Cerebellar cortex (tissue), 1 donor: ENCODE data around the gene THSD4.

ENCODE experiments used
- DNase-seq: peaks from one replicate; pipeline ENCODE4 v3.0.0-alpha.2; 2015; ENCODE audit warnings: low spot score

The THSD4 gene

DNA sequence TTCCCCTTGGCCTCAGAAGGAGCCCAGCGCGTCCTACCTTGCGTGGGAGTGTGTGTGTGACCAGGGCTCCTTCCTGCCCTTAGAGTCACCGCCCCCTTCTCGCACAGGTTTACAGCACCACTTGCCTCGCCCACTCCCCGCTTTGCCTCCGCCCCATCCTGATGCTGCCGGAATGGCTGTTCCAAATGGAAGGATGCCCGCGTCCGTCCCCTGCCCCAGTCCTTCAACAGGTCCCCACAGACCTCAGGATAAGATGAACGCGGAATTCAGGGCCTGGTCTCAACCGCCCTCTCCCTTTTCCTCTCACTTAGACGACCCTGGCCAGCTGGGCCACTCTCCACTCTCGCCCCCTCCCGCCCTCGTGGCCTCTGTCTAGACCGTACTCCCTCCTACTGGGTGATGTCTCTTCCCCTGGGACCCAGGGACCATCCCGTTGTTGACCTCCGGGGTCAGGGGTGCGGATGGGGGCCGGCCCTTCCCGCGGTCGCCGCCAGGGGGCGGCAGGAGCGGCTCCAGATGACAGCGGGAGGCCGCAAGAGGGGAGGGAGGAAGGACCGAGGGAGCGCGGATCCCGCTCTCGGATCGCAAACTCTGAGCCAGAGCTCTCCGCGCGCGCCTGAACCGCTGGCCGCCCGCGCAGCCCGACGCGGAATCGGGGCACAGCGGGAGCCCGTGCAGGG lies at the start of gene THSD4:
THSD4 (plus strand) TSS at position 585 of the 680 bp plus-strand sequence.
- DNase-seq: peak; percentile 43

DNA sequence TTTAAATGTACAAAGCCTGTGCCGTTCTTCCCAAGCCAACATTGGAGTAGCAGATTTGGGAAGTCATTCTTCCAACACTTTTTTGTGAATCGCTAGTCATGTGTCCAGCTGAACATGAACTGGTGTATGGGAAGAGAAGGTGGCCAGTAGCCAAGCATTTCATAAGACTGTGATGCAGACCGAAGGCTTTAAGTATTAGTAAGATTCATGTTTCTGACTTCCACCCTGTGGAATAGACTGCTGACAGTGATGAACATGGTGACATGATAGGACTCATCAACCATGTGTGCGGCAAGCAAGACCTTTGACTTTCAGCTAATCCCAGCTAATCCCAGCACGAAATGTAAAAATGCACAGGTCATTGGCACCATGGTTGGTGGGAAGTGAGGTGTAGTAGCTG lies 48.3 kb upstream of the THSD4 start:
- DNase-seq: no peak

DNA sequence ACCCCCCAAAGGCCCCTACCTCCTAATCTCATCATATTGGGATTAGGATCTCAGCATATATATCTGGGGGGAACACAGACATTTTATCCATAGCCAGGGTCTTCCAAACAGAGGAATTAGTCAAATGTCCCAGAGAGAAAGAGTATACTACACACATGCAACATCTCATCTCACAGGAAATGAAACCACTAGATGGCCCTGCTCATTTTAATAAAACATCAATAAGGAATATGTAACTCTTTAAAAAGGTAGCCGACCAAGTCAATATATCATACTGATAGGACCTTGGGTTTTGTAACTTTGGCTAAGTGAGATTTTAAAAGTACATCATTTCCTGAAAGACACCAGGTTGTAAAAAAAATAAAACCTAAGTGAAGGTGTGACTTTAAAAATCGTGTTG lies 45.6 kb upstream of the THSD4 start:
- no peak for DNase-seq

DNA sequence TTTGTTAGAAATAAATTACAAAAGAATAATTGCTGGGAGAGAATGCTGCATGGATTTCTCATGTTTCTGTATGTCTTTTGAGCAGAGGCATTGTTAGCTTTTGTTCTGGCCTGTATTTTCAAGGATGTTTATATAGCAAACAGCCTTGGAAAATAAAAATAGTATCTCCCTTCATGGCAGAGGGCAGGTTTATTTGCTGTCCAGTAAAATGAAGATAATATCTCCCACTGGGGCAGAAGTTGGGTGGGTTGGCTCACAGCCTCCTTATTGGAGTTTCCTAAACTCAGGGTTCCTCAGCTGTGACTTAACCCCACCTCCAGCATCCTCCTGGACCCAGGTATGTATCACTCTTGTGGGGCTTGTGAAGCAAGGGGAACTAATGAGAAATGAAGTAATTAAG lies 43.7 kb upstream of the THSD4 start:
- no peak for DNase-seq

DNA sequence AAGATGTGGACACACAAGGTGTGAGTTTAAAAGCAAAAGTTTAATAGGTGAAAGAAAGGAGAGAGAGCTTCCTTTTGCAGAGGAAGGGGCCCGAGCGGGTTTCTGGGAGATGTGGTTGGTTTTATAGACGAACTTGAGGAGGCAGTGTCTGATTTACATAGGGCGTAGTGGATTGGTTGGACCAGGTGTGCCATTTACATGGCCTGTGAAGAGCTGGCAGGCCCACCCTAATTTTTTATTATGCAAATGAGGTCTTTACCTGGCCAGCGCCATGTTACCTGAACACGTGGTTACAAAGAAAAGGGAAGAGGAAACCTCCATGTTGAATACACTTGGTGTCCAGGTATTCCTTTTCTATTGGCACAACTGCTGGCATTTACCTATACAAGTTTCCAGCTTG lies 42.8 kb upstream of the THSD4 start:
- DNase-seq: no peak

DNA sequence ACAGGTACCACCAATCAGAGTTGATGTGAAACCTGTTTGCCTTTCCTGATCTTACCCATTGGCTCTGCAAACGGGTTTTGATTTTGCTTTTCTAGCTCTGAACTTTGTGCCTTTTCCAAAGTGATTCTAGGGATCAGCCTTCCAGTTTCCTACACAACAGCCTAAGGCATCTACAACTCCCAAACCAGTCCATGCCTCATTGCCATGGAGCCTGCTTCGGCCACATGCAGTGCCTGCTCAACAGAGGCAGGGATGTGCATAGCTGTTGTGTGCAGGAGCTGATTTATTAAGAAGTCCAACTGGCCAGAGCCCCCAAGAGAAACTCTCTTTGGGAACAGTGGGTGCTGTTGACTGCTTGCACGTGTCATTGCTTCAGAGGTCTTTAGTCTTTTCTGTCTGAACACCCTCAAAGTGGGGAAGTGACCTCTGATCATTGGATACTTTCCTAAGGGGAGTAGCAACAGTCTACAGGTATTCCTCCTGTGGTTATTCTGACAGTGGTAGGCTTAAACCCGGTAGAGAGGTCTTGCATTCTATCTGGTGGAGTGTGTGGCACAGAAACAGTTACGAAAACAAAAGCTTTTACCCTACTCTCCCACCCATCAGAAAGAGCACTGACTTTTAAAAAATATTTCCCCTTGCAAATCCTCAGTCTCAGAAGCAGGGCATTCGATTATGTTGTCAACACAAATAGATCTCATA lies 36.6 kb upstream of the THSD4 start:
- no peak for DNase-seq

DNA sequence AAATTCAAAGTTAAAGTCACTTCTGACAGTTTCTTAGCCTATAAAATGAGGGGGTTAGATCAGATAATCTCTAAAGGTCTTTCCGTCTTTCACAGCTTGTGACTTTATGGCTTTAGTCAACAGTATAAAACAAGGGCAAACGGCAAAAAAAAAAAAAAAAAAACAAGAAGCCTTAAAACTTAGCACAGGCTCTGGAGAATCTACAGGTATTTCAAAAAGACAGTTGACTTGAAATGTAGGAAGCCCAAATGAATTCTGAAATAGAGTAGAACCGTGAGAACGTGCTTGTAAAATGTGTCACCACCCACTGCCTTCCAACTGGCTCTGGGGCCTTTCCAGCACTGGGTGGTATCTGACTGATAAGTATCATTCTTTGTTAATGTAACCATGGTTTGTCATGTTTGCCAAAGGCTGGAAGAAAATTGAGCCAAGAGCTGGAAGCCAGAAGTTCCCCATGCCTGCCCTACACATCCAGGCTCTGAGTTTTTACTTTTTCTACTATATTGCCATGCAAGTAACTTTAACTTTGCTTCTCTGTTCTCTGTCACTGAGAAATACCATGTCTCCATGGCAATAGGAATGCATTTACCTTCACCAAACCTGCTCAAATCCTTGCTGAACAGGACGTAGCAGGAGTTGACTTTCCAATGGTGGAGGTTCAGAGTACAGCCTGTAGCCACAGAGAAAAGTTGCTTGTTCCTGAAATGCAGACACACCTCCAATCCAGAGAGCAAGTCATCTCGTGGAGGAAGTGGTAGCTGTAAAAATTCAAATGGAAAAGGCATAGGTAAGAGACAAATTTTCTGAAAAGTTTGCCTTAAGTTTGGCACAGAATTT lies 35.8 kb upstream of the THSD4 start:
- DNase-seq: no peak

DNA sequence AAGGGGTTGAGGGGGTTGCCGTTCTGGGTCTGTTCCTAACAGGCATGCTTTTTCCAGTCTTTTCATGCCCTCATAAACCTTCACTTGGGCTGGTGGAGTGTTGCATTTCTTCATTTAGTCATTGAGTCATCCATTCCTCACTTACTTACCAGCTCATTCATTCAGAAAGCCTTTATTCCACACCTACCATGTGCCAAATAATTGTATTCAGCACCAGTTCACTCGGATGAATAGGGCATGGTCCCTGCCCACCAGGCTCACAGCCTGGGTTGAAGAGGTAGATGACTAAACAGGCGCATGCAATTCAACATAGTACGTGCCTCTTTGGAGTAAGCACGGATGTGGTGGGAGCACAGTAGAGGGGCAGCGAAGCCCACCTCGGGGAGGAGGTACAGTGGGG lies 35.1 kb upstream of the THSD4 start:
- DNase-seq: no peak

DNA sequence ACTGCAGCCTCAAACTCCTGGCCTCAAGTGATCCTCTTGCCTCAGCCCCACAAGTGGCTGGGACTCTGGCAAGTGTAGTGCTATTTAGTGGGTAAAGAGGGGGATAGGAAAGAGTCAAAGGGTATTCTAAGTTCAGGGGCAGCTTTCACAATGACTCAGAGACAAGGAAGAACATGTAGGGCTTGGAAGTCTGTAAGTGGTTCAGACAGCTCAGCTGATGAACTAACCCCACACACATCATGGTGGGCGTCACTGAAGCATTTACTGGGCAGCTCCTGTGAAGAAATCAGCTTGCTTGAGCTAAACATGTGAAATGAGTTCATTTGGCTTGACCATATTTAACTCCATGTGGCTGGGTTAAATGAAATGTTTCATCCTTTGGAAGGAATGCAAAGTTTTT lies 34.6 kb upstream of the THSD4 start:
- no peak for DNase-seq

DNA sequence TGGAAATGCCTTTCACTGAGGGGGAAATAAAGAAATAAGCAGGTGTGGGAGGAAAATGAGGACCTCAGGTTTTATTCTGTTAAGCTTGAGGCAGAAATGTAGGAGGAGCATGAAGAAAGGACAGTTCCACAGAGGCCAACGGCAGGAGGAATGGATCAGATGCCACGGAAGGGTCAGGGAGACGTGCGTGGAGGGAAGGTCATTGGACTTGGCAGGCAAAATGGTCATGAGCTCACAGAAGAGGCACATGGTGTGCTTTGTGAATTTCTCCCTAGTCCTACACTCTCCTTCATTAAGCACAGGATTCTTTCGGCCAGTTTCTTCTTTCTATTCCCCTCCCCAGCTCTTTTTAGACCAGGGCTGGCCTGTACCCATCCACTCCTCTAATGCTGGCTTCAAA lies 32.5 kb upstream of the THSD4 start:
- no peak for DNase-seq

DNA sequence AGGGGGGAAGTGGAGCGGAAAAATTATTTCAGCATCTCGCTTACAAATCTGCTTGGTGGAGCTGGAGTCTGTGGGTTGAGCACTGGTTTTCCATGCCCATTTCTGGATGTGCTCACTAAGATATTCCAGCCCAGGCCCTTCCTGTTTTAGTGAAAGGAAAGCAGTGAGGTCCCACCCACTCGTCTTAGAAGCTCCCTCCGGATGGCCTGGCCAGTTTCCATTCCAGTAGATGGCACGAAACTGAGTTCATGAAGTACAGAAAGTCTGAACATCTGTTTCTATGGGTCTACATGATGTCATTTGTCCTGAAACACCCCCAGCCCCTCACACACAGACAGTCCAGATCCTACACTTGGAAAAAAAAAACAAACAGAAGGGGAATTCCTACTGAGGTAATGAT lies 31.9 kb upstream of the THSD4 start:
- DNase-seq: no peak

DNA sequence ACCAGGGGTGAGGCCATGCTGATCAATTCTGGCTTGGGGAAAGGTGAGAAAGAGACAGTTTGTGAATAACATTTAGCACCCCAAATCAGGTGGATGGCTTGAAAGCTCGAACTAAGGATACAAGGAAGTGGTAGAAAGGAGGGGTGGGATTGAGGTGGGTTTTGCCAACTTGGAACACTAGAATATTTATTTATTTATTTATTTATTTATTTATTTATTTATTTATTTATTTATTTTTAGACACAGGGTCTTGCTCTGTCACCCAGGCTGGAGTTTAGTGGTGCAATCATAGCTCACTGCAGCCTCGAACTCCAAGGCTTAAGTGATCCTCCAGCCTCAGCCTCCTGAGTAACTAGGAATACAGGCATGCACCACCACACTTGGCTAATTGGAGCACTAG lies 31.0 kb upstream of the THSD4 start:
- DNase-seq: no peak

DNA sequence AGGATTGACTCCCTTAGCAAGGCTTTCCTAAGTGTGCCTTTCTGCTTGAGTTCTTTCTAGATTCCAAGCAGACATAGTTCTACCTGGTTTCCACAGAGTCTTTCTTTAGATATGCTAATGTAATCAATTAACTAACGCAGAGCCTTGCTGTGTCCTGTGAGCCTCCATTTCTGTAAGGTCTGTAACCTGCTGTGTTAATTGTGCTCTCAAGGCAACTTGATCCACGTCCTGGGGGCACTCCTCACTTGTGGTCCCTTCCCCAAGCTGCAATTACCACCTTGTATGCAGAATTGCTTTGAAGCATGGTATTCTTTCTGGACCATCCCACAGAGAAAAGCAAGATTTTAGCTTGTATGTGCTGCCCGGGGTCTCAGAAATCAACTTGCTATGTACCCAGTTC lies 29.5 kb upstream of the THSD4 start:
- DNase-seq: no peak

DNA sequence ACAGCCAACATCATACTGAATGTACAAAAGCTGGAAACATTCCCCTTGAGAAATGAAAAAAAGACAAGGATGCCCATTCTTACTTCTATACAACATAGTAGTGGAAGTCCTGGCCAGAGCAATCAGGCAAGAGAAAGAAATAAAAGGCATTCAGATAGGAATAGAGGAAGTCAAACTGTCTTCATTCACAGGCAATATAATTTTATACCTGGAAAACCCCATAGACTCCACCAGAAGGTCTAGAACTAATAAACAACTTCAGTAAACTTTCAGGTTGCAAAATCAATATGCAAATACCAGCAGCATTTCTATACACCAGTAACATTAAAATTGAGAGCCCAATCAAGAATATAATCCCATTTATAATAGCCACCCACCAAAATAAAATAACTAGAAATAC lies 27.1 kb upstream of the THSD4 start:
- no peak for DNase-seq

DNA sequence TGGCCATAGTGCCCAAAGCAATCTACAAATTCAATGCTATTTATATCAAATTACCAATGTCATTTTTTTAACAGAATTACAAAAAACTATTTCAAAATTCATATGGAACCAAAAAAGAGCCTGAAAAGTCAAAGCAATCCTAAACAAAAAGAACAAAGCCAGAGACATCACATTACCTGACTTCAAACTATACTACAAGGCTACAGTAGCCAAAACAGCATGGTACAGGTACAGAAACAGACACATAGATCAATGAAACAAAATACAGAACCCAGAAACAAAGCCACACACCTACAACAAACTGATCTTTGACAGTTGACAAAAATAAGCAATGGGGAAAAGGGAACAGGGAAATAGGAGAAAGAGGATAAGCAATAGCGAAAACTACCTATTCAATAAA lies 26.6 kb upstream of the THSD4 start:
- no peak for DNase-seq

DNA sequence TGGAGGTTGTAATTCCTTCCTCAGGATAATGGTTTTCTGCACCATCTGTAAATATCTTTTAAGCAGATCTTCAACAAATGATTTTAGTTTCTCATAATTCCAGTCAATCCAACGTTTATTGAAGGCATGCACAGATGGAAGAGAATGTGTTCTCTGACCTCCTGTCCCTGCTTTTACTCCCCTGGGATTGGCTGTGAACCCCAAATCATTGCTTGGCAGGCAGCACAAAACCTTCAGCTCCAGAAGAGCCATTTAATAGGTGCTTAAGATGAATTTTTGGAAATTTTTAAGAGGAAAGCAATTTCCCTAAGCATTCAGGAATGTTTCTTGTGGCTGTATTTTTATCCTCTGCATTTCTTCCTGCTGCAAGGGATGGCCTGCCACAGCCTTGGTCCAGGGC lies 25.5 kb upstream of the THSD4 start:
- DNase-seq: no peak

DNA sequence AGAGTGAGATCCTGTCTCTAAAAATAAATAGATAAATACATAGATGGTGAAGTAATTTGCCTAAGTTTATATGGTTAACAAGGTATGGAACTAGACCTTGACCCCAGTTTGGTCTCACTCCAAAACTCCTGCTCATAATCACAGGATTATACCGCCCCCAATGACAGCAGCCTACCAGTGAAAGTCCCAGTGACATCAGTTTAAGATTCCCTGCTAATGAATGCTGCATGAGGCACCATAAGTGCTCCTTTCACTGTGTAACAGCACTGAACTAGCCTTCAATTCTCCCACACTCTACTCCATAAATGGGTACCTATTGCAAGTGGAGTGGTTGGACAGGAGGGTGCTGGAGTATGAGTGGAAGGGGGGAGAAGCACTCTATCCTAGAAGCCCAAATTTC lies 23.7 kb upstream of the THSD4 start:
- no peak for DNase-seq

DNA sequence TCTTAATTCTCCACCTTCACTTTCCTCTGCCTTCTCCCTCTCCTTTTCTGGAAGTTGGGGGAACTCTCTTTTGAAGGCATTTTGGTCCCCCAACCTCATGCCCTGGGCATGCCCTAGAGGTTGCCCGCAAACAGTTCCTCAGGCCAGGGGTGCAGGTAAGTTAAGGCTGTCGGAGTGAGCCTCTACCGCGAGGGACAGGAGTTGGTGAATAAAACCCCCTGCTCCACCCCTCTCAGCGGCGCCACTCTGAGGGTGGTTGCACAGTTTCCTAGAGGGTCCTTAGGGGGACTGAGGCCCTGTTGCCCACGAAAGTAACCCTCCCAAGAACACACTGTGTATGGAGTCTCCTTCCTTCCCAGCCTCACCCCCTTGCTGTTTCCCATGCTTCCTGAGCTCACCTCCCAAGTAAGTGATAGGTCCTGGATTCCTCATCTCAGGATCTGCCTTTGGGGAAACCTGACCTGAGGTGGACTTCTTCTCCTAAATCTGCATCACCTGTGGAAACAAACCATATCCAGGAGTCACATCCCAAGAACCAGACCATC lies 23.1 kb upstream of the THSD4 start:
- DNase-seq: no peak

DNA sequence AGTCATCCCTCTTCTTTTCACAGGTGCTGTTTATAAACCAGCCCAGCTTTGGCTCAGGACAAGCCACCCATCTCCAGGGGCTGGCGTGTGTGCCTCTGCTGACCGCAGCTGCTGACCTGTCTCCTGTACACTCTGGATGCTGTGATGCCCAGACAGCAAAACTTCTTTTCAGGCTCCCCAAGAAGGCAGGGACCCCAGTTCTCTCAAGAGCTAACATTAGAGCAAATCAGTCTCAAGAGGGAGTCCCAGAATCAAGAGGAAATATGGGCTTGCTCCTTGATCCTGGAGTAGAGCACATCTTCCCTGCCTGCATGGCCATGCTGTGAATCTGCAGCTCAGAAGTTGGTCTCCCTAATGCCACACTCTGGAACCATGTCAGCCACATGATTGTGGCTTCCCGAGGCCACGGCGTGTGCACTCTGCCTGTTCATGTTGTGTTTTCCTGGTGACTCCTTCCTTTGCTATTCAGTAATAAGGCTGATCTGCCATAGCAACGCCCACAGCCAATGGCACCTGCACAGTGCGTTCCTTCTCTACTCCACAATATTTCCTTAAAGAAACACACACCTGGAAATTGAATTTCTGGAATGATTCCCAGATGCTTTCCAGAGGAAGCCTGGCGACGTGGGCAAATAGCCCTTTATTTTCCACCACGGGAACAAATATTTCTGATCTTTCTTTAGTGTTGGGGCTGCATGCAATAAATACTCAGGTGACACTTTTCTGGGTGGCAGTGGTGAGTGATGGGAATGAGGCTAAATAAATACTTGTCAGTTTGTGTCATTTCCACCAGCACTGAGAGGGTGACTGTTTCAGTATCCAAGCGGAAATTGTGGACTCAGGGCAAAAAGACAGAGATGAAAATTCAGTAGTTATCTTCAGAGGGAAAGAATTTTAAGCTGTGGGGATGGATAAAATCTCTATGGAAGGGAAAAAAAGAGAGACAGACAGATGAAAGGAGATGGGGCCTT lies 21.9 kb upstream of the THSD4 start:
- no peak for DNase-seq

DNA sequence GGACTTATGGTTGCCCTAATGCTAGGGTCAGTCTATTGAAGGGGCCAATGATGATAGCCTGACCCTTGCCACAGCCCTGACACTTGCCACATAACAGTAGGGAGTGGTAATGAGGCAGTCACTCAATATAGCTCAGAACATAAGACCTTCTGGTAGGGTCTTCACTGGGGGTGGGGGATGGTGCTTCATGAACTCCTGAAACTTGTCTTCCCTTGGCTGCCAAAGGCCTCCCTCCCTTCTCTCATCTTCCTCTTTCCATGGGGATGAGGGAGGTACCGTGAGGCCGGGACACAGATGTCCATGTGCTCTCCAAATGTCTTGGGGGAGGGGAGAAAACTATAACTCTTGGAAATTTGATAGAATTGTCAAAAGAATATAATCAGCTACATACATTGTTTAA lies 21.1 kb upstream of the THSD4 start:
- no peak for DNase-seq

DNA sequence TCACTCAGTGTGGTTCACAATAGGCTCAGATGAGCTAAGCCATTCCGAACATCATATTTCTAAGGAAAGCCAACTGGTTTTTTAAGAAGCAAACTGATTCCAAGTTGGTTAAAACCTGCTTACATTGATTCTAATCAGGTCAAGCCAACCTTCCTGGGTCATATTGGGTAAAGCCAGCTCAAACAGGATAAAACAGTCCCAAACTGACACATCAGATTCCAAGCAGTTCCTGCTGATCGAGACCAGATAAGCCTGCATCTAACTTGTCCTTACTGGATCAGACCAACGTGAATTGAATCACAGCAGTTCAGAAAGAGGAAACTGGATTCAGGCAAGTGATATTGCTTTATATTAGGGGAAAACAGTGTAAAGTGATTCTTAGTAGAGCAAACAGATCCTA lies 18.6 kb upstream of the THSD4 start:
- DNase-seq: no peak

DNA sequence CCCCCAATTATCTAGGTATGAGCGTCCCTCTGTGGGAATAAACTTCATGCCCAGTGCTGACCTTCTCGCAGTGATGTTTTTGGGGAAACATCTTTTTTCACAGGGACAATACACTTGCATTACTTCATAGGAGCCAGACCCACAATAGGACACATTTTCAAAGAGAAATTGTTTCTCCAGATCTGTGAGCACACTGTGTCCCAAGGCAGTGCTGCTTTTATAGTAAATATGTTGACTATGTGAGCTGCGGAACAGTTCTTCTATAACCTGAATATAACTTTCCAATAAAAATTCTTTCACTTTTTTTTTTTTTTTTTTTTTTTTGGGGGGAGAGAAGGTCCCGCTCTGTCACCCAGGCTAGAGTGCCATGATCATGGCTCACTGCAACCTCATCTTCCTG lies 17.4 kb upstream of the THSD4 start:
- no peak for DNase-seq
